GM12892 (cell line): ENCODE data around the gene HLA-DRA. TPM values are rescaled to one million over a fixed set of nuclear protein-coding genes. Genes with fewer than 3 reads are reported as not detected.

Experiments
- DNase-seq: peaks from one replicate; pipeline ENCODE4 v3.0.0; 2011; ENCODE audit not compliant: insufficient read length
- FAIRE-seq: peaks from 2 replicates; lab custom pipeline; 2011; peaks lifted over from hg19 to GRCh38; lab: Jason Lieb, UNC
- POLR2A ChIP-seq: IDR thresholded peaks from 2 replicates; pipeline ENCODE4 v1.6.1; 2011; ENCODE audit warnings: low read depth, low read length, control low read depth
- POLR2AphosphoS5 ChIP-seq: IDR thresholded peaks from 2 replicates; pipeline ENCODE4 v1.6.1; 2011; ENCODE audit warnings: low read depth, low read length, control low read depth
- TAF1 ChIP-seq: IDR thresholded peaks from 2 replicates; pipeline ENCODE4 v1.6.1; 2011; ENCODE audit warnings: low read depth, mild to moderate bottlenecking, control low read depth, low read length, borderline replicate concordance
- polyA plus RNA-seq: library from polyadenylated mRNA; unstranded; fragments of >200 nt; gene quantifications from one replicate; pipeline ENCODE4 v1.2.1, GENCODE V29; 2012; ENCODE audit warnings: missing spikeins, inconsistent platforms; ENCODE audit not compliant: missing spikeins

HLA-DRA gene
- polyA plus RNA-seq: 4,605 TPM

DNA sequence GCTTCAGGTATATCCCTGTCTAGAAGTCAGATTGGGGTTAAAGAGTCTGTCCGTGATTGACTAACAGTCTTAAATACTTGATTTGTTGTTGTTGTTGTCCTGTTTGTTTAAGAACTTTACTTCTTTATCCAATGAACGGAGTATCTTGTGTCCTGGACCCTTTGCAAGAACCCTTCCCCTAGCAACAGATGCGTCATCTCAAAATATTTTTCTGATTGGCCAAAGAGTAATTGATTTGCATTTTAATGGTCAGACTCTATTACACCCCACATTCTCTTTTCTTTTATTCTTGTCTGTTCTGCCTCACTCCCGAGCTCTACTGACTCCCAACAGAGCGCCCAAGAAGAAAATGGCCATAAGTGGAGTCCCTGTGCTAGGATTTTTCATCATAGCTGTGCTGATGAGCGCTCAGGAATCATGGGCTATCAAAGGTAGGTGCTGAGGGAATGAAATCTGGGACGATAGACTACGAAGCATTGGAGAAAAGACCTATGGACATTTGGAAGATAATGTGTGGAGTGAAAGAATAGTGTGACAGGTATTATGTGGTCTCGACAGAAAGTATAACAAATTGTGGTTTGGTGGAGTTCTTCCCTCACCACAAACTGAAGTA is at the start of gene HLA-DRA:
TSS of gene HLA-DRA (plus strand) at position 286 of the 613 bp plus-strand sequence. CDS start at position 350, 64 bp downstream.
- TF ChIP-seq POLR2AphosphoS5: peak; percentile 99
- peak; percentile 99 for TF ChIP-seq POLR2A
- peak; percentile 99 for TF ChIP-seq TAF1
- FAIRE-seq (peak; percentile 96), DNase-seq (no peak)

DNA sequence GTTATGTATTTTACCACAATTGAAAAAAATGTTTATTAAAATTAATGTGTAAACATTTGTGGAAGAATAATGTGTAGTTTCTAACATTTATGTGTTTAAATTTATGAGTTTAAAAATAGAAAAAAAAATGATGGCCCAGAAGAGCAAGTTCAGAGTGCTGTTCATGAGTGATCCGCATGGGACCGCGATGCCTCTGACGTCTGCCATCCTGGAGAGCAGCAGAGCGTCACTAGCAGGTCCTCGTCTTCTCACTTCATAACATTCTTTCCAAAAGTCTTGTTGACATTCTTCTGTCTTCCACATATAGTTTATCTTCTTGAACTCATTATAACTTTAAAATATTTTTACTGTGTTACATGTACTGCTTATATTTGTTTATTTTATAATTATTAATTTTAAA is 48.2 kb upstream of the HLA-DRA start:
- FAIRE-seq: no peak
- TF ChIP-seq POLR2A (no peak), TAF1 (no peak), POLR2AphosphoS5 (no peak)
- DNase-seq: no peak

GRCh38 chr6:32393665-32394420 is 45.8 kb upstream of the HLA-DRA start:
- DNase-seq: no peak
- FAIRE-seq: no peak
- TF ChIP-seq POLR2AphosphoS5 (no peak), TAF1 (no peak), POLR2A (no peak)

DNA sequence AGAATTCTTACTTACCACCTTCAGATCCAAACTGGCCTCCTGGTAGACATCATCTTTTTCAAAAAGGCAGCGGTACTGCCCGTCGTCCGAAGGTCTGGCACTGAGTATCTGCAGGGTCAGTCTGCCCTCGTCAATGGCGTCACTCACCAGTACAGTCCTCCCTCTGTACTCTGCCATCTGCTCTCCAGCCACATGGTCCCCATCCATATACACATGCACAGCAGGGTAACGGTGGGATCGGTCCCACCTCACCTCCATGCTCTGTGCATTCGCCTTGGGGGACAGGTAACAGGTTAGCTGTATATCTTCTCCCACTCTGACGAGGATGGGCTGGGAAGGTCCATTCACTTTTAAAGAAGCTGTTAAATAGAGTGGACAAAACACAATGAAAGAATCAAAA is 43.7 kb upstream of the HLA-DRA start:
- DNase-seq: no peak
- no peak for TF ChIP-seq POLR2A
- TF ChIP-seq POLR2AphosphoS5: no peak
- no peak for TF ChIP-seq TAF1
- FAIRE-seq: peak; percentile 9

DNA sequence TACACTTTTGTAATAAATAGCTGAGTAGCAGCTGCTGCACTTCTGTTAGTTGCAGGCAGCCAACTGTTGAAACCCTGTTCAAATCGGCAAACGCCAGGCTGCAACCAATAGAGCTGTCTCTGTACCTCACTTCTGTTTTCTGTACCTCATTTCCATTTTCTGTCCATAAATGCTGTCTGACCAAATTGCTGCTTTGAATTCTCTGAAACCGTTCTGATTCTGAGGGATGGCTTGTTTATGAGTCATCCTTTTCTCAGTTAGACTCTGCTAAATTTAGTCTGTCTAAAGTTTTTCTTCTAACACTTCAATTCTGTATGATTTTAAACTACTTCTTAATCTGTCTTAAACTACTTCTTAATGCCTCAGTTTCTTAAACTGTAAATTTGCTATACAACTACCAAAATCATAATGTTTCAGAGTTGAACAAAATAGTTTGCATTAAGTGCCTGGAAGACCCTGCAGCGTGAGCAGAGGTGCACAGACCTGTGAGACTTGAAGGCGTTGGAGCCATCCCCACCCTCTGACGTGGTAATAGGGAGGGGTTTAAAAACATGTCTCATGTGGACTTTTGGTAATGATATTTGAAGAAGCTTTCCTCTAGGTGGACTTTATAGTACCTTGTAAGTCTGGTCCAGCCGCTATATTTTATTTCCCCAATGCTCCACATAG is 42.3 kb upstream of the HLA-DRA start:
- DNase-seq: no peak
- no peak for TF ChIP-seq POLR2AphosphoS5
- TF ChIP-seq POLR2A: no peak
- TF ChIP-seq TAF1: no peak
- peak; percentile 93 for FAIRE-seq

DNA sequence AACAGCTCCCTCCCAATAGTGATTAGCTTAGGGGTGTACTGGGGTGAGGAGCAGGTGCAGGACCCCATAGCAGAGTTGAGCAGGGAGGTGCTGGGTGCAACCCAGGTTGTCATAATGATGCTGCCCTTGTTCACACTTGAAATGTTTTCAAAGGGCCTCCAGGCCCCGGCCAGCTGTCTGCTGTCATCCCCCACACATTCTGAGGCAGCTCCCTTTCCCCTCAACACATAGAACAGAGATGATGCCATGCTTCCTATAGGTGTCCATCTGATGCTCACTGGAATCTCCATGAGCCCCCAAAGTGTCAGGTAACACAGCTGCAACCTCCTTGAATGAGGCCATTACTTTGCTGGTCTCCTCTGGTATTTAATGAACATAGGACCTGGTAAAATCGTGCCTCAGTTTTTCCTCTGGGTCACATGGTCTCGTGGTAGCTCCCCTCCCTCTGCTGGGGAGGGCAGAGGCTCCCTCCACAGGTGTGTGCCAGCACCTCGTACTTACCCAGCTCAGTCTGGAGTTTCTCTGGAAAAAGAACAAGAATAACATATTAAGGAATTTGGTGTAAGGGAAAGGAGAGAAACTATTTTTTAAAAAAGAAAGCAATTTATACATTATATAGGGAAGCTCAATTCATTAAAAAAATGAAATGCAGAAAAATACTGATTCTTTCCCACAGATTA is 38.3 kb upstream of the HLA-DRA start:
- FAIRE-seq (no peak), DNase-seq (no peak)
- TF ChIP-seq POLR2AphosphoS5: no peak
- no peak for TF ChIP-seq TAF1
- TF ChIP-seq POLR2A: no peak

DNA sequence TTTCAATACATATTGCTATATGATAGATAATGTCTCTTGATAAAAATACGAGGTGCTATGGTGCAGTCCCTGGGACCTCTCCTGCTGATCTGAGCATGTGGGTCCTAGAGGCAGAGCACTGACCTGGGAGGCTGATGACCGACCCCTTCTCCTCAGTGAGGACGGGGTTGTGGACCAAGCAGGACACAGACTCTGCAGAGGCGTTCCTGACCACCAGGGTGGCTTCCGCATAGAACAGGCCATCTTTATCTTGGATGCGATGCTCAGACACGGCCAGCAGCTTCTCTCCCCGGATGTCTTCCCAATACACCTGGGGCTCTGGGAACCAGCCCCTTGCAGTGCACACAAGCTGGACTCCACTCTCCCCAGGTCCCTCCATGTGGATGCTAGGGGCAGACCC is 36.9 kb upstream of the HLA-DRA start:
- DNase-seq (no peak), FAIRE-seq (no peak)
- TF ChIP-seq POLR2AphosphoS5 (no peak), TAF1 (no peak), POLR2A (no peak)

DNA sequence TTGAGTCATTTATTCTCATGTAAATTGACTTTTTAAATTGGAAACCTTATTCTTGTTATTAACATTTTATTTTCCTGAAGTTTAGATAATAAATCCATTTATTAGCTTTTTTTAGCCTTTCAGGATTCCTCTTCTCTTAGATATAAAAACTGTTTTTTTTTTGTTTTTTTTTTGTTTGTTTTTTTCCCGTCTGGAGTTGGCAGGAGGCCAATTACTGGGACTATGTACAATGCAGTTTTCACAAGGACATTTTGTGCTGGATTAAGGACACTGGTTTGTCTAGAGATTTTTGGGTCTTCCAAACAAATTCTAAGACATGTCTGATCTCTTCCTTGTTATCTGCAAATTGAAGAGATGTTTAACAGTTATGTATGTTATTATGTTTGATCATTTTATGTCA is 34.0 kb upstream of the HLA-DRA start:
- TF ChIP-seq TAF1 (no peak), POLR2AphosphoS5 (no peak)
- no peak for DNase-seq
- no peak for FAIRE-seq

DNA sequence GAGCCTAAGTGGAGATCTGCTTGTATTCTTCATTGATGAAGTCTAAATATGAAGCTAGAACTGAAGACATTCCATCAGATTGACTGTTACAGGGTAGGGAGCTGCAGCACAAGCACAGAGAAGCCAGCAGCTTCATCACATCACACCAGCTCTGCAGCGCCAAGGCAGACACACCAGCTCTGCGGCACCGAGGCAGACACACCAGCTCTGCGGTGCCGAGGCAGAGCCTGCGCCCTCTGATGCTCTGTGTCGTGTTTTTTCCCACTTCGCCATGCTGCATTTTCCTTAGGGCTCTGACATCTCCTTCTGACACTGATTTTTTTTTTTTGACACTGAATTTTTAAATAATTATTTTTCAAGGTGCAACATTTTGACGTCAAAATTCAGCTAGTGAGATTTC is 33.5 kb upstream of the HLA-DRA start:
- no peak for FAIRE-seq

GRCh38 chr6:32406857-32407256 is 32.8 kb upstream of the HLA-DRA start, which contains the start of gene BTNL2:
Gene BTNL2, minus strand, starts transcription at chr6:32407181. Its CDS starts 58 bp downstream, at chr6:32407123.
- TF ChIP-seq TAF1 (no peak), POLR2A (no peak), POLR2AphosphoS5 (no peak)
- no peak for FAIRE-seq
- DNase-seq: no peak

More for the DNA sequence above, 33.5 kb upstream of the HLA-DRA start:
- no peak for DNase-seq
- TF ChIP-seq POLR2A (no peak), TAF1 (no peak), POLR2AphosphoS5 (no peak)

DNA sequence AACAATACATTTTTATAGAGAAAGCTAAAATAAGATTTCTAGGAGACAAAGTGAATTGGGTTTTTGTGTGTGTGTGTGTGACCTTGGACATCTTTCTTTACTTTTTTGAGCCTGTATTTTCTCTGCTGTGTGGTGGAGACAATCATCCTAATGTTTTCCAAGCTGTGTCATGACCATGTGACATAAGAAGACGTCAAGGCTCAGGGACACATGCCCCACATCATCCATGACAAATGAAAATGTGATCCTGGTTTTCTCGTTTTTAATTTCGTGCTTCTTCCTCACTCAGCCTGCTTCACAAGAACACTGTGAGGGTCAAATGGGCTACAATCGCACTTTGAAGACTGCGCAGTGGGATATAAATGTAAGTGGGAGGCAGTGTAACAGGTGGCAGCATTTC is 28.8 kb upstream of the HLA-DRA start:
- DNase-seq: no peak
- TF ChIP-seq POLR2AphosphoS5 (no peak), POLR2A (no peak), TAF1 (no peak)
- no peak for FAIRE-seq
